VCaP (cell line): ENCODE data around the gene OR51D1.

Experiments used
- H3K27ac ChIP-seq: fragments of 450-650 bp; 2 replicates; pipeline ENCODE4 v1.5.1; 2017
- CTCF ChIP-seq: fragments of 450-650 bp; conservative IDR thresholded peaks from 2 replicates; pipeline ENCODE4 v1.5.1; 2017; ENCODE audit warnings: mild to moderate bottlenecking, moderate library complexity

The OR51D1 gene

GRCh38 chr11:4607781-4608666, 29.3 kb upstream of the OR51D1 start, which contains the start of gene TRIM68:
TSS of gene TRIM68 (minus strand) at chr11:4608231. CDS start at chr11:4605504, 2,727 bp downstream.
- no peak for TF ChIP-seq CTCF
- peak within 1 kb of the TSS; percentile 87 for H3K27ac ChIP-seq

GRCh38 chr11:4610258-4610935, 26.9 kb upstream of the OR51D1 start:
- TF ChIP-seq CTCF = no peak
- H3K27ac ChIP-seq = no peak overlapping the region

- no peak overlapping the region for H3K27ac ChIP-seq
- TF ChIP-seq CTCF = no peak
Observed at GRCh38 chr11:4611986-4612385, 25.3 kb upstream of the OR51D1 start.

DNA sequence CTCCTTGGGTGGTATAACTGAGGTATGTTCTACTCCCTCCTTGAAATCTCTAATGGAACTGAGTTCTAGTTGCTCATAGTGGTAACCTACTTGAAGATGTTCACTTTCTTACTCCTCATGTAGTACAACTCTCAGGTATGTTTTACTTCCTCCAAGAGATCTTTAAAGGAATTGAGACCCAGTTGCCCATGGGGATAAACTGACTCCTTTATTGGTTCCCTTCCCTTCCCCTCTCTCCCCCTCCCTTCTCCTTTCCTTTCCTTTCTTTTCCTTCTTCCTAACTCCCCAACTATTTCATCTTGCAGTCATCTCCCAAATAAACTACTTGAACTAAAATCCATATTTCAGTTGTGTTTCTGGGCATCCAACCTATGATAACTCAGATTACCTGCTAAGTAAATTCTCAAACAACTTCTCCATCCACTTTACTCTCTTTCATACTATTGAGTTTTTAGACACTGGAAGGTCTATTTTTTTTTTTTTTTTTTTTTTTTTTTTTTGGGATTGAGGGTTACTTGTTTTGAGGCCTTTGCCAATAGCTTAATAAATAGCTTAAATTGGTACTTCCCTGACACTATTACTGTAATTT, 21.3 kb upstream of the OR51D1 start:
- TF ChIP-seq CTCF = no peak

GRCh38 chr11:4619514-4619913, 17.8 kb upstream of the OR51D1 start:
- H3K27ac ChIP-seq = no peak overlapping the region
- TF ChIP-seq CTCF = no peak

More for the DNA sequence above, 21.3 kb upstream of the OR51D1 start:
- no peak overlapping the region for H3K27ac ChIP-seq

GRCh38 chr11:4626207-4627099, 10.8 kb upstream of the OR51D1 start:
- peak overlapping the region; percentile 51; the same call in 1 of the 2 replicates for H3K27ac ChIP-seq
- TF ChIP-seq CTCF = peak; percentile 75
